ENCODE results near the gene SAMSN1. TPM values are rescaled to one million over a fixed set of nuclear protein-coding genes. Genes with fewer than 3 reads are reported as not detected.
"Not testable (repeated sequence)": the region's sequence is repeated elsewhere in the genome, so short reads cannot be mapped to it uniquely, and the experiment has no call there.

SAMSN1 gene
- total RNA-seq, 1 donor from 2014 or later = 2.6 TPM

- Mint-ChIP-seq H3K9me3 (no peaks in the 10 kb centered on the region), H3K36me3 (no peaks in the 10 kb centered on the region), H3K27me3 (no peaks in the 10 kb centered on the region), H3K4me3 (no peak overlapping the region), H3K27ac (no peak overlapping the region), H3K4me1 (ENCODE audit: unreplicated experiment) (peaks cover 4% of the 10 kb centered on the region)
- TF ChIP-seq, protein P1, sequence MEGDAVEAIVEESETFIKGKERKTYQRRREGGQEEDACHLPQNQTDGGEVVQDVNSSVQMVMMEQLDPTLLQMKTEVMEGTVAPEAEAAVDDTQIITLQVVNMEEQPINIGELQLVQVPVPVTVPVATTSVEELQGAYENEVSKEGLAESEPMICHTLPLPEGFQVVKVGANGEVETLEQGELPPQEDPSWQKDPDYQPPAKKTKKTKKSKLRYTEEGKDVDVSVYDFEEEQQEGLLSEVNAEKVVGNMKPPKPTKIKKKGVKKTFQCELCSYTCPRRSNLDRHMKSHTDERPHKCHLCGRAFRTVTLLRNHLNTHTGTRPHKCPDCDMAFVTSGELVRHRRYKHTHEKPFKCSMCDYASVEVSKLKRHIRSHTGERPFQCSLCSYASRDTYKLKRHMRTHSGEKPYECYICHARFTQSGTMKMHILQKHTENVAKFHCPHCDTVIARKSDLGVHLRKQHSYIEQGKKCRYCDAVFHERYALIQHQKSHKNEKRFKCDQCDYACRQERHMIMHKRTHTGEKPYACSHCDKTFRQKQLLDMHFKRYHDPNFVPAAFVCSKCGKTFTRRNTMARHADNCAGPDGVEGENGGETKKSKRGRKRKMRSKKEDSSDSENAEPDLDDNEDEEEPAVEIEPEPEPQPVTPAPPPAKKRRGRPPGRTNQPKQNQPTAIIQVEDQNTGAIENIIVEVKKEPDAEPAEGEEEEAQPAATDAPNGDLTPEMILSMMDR (conservative IDR thresholded peaks at IDR 0.05) = no peak
- DNase-seq (ENCODE audit: extremely low spot score, unreplicated experiment) = no peak
Observed at GRCh38 chr21:14519000-14519399, 27.1 kb downstream of the SAMSN1 start.

DNA sequence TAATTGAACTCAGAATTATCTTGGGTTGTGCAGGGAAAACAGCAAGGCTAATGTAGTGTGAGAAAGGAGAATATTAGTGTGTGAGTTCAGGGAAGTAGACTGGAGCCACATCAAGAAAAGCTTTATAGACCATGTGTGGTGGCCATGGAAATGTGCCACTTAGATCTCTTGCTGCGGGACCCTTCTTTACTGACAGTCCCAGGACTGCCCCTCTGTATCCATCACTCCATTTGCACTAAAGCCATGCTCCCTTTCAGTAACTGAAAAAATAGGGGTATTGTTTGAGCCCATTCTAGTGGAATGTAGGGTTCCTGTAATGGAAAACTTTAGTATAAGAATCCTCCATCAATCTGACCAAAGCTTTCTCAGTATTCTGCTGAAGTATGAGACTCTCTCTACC lies 32.3 kb downstream of the SAMSN1 start:
- H3K4me1 Mint-ChIP-seq (ENCODE audit: unreplicated experiment) = no peaks in the 10 kb centered on the region
- H3K36me3 Mint-ChIP-seq = no peaks in the 10 kb centered on the region
- no peaks in the 10 kb centered on the region for H3K27me3 Mint-ChIP-seq
- H3K4me3 Mint-ChIP-seq = no peak overlapping the region
- no peak for DNase-seq (ENCODE audit: extremely low spot score, unreplicated experiment)
- TF ChIP-seq, protein P1 (conservative IDR thresholded peaks at IDR 0.05) = no peak
- no peak overlapping the region for H3K27ac Mint-ChIP-seq
- H3K9me3 Mint-ChIP-seq = no peaks in the 10 kb centered on the region

- H3K9me3 Mint-ChIP-seq = not testable (repeated sequence)
Observed at GRCh38 chr21:14506859-14507457, 39.2 kb downstream of the SAMSN1 start.

DNA sequence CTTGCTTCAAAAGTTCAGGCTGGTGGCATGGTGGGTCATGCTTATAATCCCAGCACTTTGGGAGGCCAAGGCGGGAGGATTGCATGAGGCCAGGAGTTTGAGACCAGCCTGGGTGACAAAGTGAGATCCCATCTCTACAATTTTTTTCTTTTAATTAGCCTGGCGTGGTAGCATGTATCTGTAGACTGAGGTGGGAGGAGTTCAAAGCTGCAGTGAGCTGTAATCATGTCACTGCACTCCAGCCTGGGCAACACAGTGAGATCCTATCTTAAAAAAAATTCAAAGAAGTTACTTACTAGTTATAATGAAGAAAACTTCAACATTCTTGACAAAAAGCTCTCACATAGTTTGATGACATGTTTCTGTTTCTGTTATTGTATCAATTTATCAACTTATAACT lies 45.2 kb downstream of the SAMSN1 start:
- no peak overlapping the region for H3K4me3 Mint-ChIP-seq
- no peaks in the 10 kb centered on the region for H3K36me3 Mint-ChIP-seq
- DNase-seq (ENCODE audit: extremely low spot score, unreplicated experiment) = no peak
- TF ChIP-seq, protein P1 (conservative IDR thresholded peaks at IDR 0.05) = no peak
- H3K9me3 Mint-ChIP-seq = no peaks in the 10 kb centered on the region
- H3K27me3 Mint-ChIP-seq = no peaks in the 10 kb centered on the region
- no peaks in the 10 kb centered on the region for H3K4me1 Mint-ChIP-seq (ENCODE audit: unreplicated experiment)
- H3K27ac Mint-ChIP-seq = no peak overlapping the region

More at GRCh38 chr21:14506859-14507457, 39.2 kb downstream of the SAMSN1 start:
- H3K27ac Mint-ChIP-seq; H3K4me1 Mint-ChIP-seq (ENCODE audit: unreplicated experiment); H3K4me3 Mint-ChIP-seq; DNase-seq (ENCODE audit: extremely low spot score, unreplicated experiment); H3K27me3 Mint-ChIP-seq; H3K36me3 Mint-ChIP-seq: not testable (repeated sequence)

DNA sequence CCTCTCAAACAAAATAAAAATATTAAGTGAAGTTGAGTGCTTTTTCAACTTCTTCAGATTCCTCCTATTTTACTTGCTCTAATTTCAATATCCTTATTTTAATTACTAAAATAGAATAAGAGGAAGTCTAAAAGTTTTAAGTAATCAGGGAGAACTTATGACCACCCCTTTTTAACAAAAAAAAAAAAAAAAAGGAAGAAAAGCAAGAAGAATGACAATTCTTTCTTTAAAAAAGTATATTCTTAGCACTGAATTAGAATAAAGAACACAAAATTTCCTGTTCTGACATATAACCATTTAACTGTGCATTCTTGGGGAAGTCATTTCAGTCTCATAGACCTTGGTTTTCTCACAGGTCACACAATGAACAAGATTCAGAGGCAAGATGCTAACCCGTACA lies 46.8 kb downstream of the SAMSN1 start:
- TF ChIP-seq, protein P1 (conservative IDR thresholded peaks at IDR 0.05) = no peak
- H3K4me3 Mint-ChIP-seq = no peak overlapping the region
- H3K27me3 Mint-ChIP-seq = no peaks in the 10 kb centered on the region

GRCh38 chr21:14497825-14498224 lies 48.3 kb downstream of the SAMSN1 start:
- no peaks in the 10 kb centered on the region for H3K36me3 Mint-ChIP-seq
- no peak overlapping the region for H3K27ac Mint-ChIP-seq
- TF ChIP-seq, protein P1 (conservative IDR thresholded peaks at IDR 0.05) = no peak
- H3K27me3 Mint-ChIP-seq = no peaks in the 10 kb centered on the region
- DNase-seq (ENCODE audit: extremely low spot score, unreplicated experiment) = no peak
- no peaks in the 10 kb centered on the region for H3K4me1 Mint-ChIP-seq (ENCODE audit: unreplicated experiment)
- H3K4me3 Mint-ChIP-seq = no peak overlapping the region
- no peaks in the 10 kb centered on the region for H3K9me3 Mint-ChIP-seq

More for the DNA sequence above, 46.8 kb downstream of the SAMSN1 start:
- H3K4me1 Mint-ChIP-seq (ENCODE audit: unreplicated experiment) = no peaks in the 10 kb centered on the region
- no peaks in the 10 kb centered on the region for H3K9me3 Mint-ChIP-seq
- no peak for DNase-seq (ENCODE audit: extremely low spot score, unreplicated experiment)
- no peak overlapping the region for H3K27ac Mint-ChIP-seq
- H3K36me3 Mint-ChIP-seq = no peaks in the 10 kb centered on the region
